AG04450 (cell line): ENCODE results near the gene HRH1. TPM values are rescaled to one million over a fixed set of nuclear protein-coding genes. Genes with fewer than 3 reads are reported as not detected.
A peak's percentile ranks its signal among the peaks of the same experiment; 100 is the strongest.

Experiments used
- CTCF ChIA-PET: fragments of 300-600, 350-600 bp; formaldehyde crosslinking; extraction: SDS; loops from one replicate; lab custom pipeline; 2022; ENCODE audit warnings: antibody characterized with exemption, inconsistent platforms; lab: Charles Lee
- POLR2A ChIA-PET: fragments of 350-600 bp; formaldehyde crosslinking; extraction: SDS; loops from one replicate; lab custom pipeline; 2021; ENCODE audit warnings: antibody characterized with exemption, inconsistent platforms; lab: Yijun Ruan, JAX
- DNase-seq: peaks from one replicate; pipeline ENCODE4 v3.0.0-alpha.2; 2011; ENCODE audit warnings: low read depth, low spot score
- H3K27ac ChIP-seq: one replicate; pipeline ENCODE4 v1.5.1; 2012; ENCODE audit warnings: low read depth, low read length, control low read depth
- H3K27me3 ChIP-seq: one replicate; pipeline ENCODE4 v1.6.0; 2012; ENCODE audit warnings: low read length; ENCODE audit not compliant: control insufficient read depth, insufficient read depth
- H3K4me3 ChIP-seq: 2 replicates; pipeline ENCODE4 v1.5.1; 2011; ENCODE audit warnings: mild to moderate bottlenecking, low read depth, low read length, control low read depth
- H3K9me3 ChIP-seq: 2 replicates; pipeline ENCODE4 v1.5.1; 2012; ENCODE audit warnings: low read length; ENCODE audit not compliant: control insufficient read depth, insufficient read depth
- CTCF ChIP-seq: IDR thresholded peaks from 2 replicates; pipeline ENCODE4 v1.5.1; 2011; ENCODE audit warnings: low read depth, low read length, control low read depth, inconsistent platforms
- polyA plus RNA-seq: library from polyadenylated mRNA; depleted of rRNA; stranded (reverse); fragments of >200 nt; gene quantifications from 2 replicates; pipeline ENCODE4 v1.2.3, GENCODE V29; 2011

Gene HRH1
- polyA plus RNA-seq, 1 experiment, result 25.4 TPM

- ChIA-PET POLR2A (interaction anchor here (0.8 kb wide), 1 partner anchor 10 kb away, joined by 3 read pairs; no protein-coding TSS in a partner anchor), CTCF (interaction anchor here (0.6 to 1.8 kb wide), 3 partner anchors 8 to 87 kb away, joined by 3 to 5 read pairs (median 3); no protein-coding TSS in a partner anchor)
- Histone ChIP-seq H3K9me3 (no peaks in the 10 kb centered on the region), H3K27ac (no peak overlapping the region), H3K4me3 (no peak overlapping the region), H3K27me3 (no peaks in the 10 kb centered on the region)
- no peak for TF ChIP-seq CTCF
- DNase-seq, result no peak
Measured at GRCh38 chr3:11146773-11147660, 7.3 kb upstream of the HRH1 start.

GRCh38 chr3:11150256-11150655, 4.0 kb upstream of the HRH1 start:
- no peak overlapping the region for H3K4me3 ChIP-seq
- POLR2A ChIA-PET, result no interaction called here
- CTCF ChIA-PET, result interaction anchor here (1.6 to 2.2 kb wide), 2 partner anchors 90 to 185 kb away, joined by 7 to 9 read pairs; no protein-coding TSS in a partner anchor
- TF ChIP-seq CTCF, result no peak
- no peaks in the 10 kb centered on the region for H3K27me3 ChIP-seq
- H3K27ac ChIP-seq, result no peak overlapping the region
- no peak for DNase-seq
- H3K9me3 ChIP-seq, result no peaks in the 10 kb centered on the region; the same call in 1 of the 2 replicates

GRCh38 chr3:11152301-11152700, 2.0 kb upstream of the HRH1 start:
- CTCF ChIA-PET, result interaction anchor here (1.5 to 5.4 kb wide), 2 partner anchors 92 kb away, joined by 7 to 41 read pairs; no protein-coding TSS in a partner anchor
- POLR2A ChIA-PET, result no interaction called here
- TF ChIP-seq CTCF, result no peak
- no peak overlapping the region for H3K4me3 ChIP-seq
- DNase-seq, result no peak
- no peak overlapping the region for H3K27ac ChIP-seq
- no peaks in the 10 kb centered on the region; the same call in 1 of the 2 replicates for H3K9me3 ChIP-seq
- H3K27me3 ChIP-seq, result no peaks in the 10 kb centered on the region

- Histone ChIP-seq H3K27me3 (no peaks in the 10 kb centered on the region), H3K9me3 (no peaks in the 10 kb centered on the region; the same call in 1 of the 2 replicates), H3K27ac (peak overlapping the region; percentile 75), H3K4me3 (peak overlapping the region; percentile 85)
- DNase-seq, result no peak
- POLR2A ChIA-PET, result interaction anchor here (0.7 to 1.4 kb wide), 3 partner anchors 14 to 478 kb away, joined by 3 to 8 read pairs (median 4); partner anchors contain the start of gene ATG7
- TF ChIP-seq CTCF, result no peak
- CTCF ChIA-PET, result interaction anchor here (0.7 to 7.7 kb wide), 33 partner anchors 8 to 679 kb away, joined by 3 to 112 read pairs (median 3); no protein-coding TSS in a partner anchor
Measured at GRCh38 chr3:11154953-11155325, 646 bp downstream of the HRH1 start.
